Stimulated activated CD4-positive, alpha-beta T cell treated with anti-CD3 and anti-CD28 coated beads, Interleukin-15, amount 100 ng/mL, for 1 hour (primary cell): ENCODE measurements around the gene CHMP5.
A peak's percentile ranks its signal among the peaks of the same experiment; 100 is the strongest.

Experiments
- DNase-seq, 2 donors: peaks; one replicate each; pipeline ENCODE4 v3.0.0-alpha.2; 2020; ENCODE audit warnings: low read depth in 1 of 2, low spot score in 1 of 2

Gene CHMP5

GRCh38 chr9:33242609-33243134 is 22.2 kb upstream of the CHMP5 start:
- DNase-seq, result no peak

DNA sequence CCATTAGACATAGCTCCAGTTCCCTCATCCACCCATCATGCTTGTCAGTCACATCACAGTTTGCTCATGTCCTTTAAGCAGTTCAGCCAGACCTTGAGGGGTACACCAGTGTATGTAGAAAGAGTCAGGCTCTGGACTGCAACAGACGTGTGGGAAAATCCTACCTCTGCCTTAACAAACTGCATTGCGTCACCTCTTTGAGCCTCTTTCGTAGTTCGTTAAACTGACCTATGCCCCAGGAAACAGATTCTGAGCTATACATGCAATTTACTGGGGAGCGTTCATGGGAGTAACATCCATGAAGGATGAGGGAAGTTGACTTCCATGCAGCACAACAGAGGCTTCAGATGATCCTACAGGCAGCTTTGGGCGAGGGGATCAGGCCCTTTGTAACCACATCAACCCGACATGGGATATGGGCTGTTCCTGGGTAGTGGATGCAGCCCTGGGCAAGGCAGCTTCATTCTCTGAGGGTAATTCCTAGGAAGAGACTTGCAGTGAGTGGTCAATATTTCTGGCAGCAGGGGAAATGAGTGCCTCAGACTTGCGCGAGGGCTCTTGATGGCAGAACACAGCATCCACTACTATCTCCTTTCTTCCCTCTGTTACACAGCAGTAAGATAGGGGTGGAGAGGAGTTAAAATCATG is 20.6 kb upstream of the CHMP5 start:
- no peak for DNase-seq

- DNase-seq, result no peak
Observed at GRCh38 chr9:33245341-33245740, 19.5 kb upstream of the CHMP5 start.

GRCh38 chr9:33246269-33246860 is 18.5 kb upstream of the CHMP5 start:
- DNase-seq, result no peak

DNA sequence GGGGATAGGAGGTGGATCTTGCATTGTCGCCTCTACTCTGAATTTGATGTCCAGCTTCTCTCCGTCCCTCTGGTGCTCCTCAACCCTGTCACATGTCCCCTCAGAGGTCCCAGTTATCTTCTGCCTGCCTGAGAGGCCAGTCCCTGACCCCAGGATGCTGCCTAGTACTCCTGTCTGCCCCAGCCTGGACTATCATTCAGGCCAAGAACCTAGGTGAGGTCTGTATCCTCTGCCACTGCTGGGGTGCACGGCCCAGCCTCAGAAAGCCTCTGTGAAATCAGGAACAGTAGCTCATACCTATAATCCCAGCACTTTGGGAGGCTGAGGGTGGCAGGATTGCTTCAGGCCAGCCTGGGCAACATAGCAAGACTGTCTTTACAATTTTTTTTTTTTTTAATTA is 16.2 kb upstream of the CHMP5 start:
- no peak for DNase-seq

DNA sequence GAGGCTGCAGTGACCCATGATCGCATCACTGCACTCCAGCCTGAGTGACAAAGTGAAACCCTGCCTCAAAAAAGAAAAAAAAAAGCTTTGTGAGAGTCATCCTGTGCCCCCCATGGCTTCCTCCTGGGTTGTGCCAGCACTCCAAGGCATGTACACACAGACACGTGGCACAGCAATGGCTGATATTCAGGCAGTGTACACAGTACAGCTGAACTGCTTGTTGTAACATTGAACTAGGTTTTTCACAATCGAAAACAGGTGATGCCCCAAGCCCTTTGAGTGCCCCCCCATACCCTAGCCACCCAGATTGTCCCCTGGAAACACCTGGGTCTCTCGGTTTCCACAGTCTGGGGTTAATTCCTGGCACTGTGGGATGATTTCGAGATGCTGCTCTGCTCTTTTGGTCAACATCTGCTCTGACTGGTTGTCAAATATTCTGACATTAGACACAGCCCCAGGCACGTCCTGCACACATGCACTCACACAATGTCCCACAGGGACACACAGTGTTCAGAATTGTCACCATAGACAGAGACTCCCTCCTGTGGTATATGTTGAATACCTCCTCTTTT is 15.7 kb upstream of the CHMP5 start:
- DNase-seq, result no peak

GRCh38 chr9:33249983-33250382 is 14.9 kb upstream of the CHMP5 start:
- DNase-seq, result no peak

GRCh38 chr9:33250458-33250995 is 14.3 kb upstream of the CHMP5 start:
- DNase-seq, result no peak

- no peak for DNase-seq
Observed at GRCh38 chr9:33254211-33254610, 10.6 kb upstream of the CHMP5 start.

DNA sequence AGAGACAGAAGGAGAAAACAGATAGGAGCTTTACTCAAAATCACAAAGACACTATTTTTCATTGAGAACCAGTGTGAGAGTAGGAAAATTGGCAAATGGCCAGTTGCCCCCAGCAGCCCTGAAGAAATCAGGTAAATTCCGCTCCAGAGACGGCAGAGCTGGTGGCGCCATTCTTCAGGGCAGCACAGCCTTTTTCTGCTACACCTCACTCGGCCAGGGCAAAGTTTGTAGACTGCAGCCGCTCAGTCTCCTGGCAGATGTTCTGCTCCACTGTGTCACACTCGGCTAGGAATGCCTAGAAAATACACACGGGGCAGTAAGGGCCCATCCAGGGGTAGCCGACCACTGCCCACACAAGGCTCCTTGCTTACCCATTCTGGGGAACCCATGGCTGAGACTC is 9.8 kb upstream of the CHMP5 start:
- no peak for DNase-seq

GRCh38 chr9:33255471-33255870 is 9.4 kb upstream of the CHMP5 start:
- no peak for DNase-seq

- no peak for DNase-seq
Observed at GRCh38 chr9:33256236-33256635, 8.6 kb upstream of the CHMP5 start.

DNA sequence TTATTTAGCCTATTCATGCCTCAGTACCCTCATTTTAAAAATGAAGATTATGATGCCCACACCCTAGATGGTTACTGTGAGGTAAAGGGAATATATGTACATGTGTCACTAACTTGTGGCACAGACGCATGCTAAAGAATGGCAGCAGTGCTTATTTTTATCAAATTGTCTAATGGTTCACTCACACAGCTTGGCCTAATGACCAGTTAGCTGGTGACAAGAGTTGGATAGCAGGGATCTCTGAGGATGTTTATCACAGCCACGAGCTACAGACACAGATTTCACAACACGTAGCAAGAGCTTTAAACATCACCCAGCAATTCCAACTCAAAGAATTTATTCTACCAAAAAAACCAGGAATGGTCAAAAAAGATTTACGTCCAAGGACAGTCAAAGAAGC is 7.6 kb upstream of the CHMP5 start:
- DNase-seq, result no peak

GRCh38 chr9:33260372-33260771 is 4.5 kb upstream of the CHMP5 start:
- no peak for DNase-seq

DNA sequence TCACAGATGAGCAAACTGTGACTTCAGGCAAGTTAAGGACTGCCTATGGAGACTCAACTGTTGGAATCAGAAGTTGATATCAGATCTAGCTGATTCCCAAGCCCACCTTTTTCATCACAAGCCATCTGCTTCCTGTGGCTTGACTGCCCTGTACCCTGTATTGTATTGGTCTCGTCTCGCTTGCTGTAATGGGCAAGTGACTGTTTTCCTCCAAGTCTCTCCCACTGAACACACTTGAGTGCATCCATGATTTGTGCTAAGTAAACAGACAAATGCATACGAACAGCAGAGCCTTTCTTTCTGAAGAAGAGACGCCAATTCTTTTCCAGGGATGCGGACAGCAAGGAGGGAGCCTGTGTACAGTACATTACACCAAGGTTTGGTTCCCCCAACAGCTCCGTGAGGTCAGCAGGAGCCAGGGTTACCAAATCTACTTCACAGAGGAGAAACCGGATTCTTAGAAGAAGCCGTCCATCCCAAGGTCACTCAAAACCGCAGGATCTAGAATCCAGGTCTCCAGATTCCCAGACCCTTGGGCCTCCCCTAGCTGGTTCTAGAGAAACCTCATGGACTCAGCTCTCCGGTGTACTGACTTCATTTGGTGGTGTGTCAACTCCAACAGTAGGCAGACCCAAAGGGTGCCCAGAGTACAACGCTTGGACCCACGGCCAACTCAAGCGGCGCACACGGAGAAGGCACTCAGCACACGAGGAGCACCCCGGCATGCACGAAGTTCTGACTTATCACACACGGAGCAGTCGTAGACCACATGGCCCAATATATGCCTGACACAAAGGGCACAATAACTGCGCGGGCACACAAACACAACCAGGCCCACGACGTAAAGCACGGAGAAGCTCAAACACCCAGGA is 1.5 kb upstream of the CHMP5 start:
- DNase-seq, result no peak

DNA sequence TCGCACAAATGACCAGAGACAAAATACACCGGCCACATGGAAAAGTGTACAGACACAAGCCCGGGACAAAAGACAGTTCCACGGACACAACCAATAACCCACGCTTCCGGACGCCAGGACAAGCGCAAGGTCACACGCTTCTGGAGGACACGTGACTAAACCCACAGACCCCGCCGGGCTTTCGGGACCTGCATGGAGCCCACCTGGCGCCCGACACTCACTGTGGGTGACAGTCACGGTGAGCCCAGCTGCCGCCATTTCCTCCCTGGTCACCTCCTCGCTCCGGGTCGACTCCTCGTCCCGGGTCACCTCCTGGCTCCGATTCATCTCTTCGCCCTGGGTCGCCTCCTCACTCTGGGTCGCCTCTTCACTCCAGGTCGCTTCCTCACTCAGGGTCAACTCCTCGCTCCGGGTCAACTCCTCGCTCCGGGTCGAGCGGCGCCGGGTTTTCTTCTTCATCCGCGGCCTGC is 811 bp upstream of the CHMP5 start:
- peak in 1 of 2 donors; percentile 23 for DNase-seq

DNA sequence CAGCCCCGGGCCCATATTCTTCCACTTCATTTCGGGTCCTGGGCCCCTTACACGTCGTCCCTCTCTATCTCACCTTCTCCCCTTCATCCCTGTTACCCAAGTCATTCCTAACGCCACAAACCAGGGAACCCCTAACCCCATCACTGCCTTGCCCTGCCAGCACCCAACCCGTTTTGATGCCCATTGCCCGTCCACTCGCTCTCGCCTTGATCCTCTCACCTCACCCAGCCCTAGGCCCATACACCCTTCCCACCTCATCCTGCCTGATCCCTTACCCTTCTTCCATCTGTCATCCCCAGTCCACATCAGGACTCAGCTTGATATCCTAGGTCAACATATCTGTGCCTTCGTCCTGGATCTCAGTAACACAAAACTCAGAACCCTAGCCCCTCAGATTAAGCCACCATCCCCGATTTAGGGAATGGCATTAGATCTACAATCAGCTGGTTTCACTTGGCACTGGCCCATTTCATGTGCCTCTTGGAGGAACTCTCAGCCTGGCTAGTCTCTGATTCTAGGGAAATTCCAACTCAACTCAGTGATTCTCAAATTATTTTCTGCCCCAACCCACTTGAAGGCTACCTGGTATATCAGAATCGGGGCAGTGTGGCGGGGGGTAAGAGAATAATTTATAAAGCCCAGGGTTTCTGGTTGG is 489 bp downstream of the CHMP5 start:
- DNase-seq, result no peak

DNA sequence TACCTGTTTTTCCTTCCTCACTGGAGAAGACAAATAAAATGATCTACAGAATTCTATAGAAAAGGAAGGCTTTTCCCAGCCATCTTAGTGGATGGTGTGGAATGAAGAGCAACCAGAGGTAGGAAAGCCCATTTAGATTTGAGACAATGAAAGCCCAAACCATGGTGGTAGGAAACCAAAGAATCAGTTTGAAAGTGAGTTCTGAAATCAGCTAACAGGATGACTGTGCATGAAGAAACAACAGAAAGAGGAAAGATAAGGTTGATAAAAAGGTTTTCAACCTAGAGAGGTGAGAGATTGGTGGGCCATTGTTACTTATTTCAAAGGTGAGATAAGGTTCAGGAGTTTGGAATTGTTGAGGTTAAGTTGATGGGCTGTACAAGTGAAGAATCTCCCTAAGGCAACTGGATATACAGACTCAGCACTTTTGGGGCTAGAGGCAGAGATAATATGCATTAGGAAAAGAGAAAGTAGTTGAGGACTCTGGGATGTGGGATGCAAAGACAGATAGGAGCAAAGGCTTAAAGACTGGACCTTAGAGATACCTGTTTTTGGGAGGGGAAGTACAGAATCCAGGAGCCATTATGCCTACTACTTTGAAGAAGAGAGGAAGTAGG is 2.4 kb downstream of the CHMP5 start:
- DNase-seq, result no peak

GRCh38 chr9:33270146-33270545 is 5.3 kb downstream of the CHMP5 start:
- DNase-seq, result no peak

DNA sequence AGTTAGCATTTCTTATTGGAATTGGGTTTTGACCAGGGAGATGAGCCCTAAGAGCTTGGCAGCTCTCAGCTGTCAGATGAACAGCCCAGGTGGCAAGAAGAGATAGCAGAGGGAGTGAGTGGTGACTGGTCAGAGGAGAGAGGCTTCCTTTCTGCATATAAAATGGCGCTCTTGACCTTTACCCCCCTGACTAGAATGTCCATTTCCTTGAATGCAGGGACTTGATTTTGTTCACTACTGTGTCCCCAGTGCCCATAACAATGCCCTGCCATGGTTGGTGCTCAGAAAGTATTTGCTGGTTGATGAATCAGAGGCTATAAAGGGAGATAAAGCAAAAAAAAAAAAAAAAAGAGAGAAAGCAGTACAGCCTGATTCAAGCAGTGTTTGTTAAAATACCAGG is 7.2 kb downstream of the CHMP5 start:
- no peak for DNase-seq
